K562 (cell line): ENCODE measurements around the gene GATM. TPM values are rescaled to one million over a fixed set of nuclear protein-coding genes. Genes with fewer than 3 reads are reported as not detected.

Experiments used
- CHD1 ChIP-seq: fragments of 200-600 bp; sonication (generic); IDR thresholded peaks from one replicate; pipeline ENCODE4 v1.6.1; 2012; ENCODE audit warnings: mild to moderate bottlenecking, moderate library complexity, low read length, inconsistent platforms
- CREB1 ChIP-seq, 2 experiments: sonication (generic) in 1 of 2; formaldehyde crosslinking in 1 of 2; IDR thresholded peaks; 2 replicates each; pipeline versions ENCODE4 v1.6.1 to v1.8.0; 2012 to 2022; ENCODE audit warnings: inconsistent platforms in 1 of 2, mild to moderate bottlenecking in 1 of 2, missing genetic modification reagents in 1 of 2, moderate library complexity in 1 of 2
- KAT7 ChIP-seq: sonication (generic); formaldehyde crosslinking; IDR thresholded peaks from 2 replicates; pipeline ENCODE4 v1.8.0; 2022; ENCODE audit warnings: missing genetic modification reagents, mild to moderate bottlenecking, borderline replicate concordance
- MEF2D ChIP-seq: conservative IDR thresholded peaks from 2 replicates; pipeline ENCODE4 v1.6.1; 2016; ENCODE audit warnings: low read depth, missing genetic modification characterization, missing compliant biosample characterization
- NR2F6 ChIP-seq: fragments of 450-650 bp; formaldehyde crosslinking; IDR thresholded peaks from 2 replicates; pipeline ENCODE4 v1.4.0; 2020; ENCODE audit warnings: mild to moderate bottlenecking
- SIRT6 ChIP-seq: IDR thresholded peaks from one replicate; pipeline ENCODE4 v1.6.1; 2012; ENCODE audit warnings: low read depth, mild to moderate bottlenecking, control low read depth, inconsistent platforms, low read length, moderate library complexity
- TGIF2 ChIP-seq: sonication (generic); formaldehyde crosslinking; IDR thresholded peaks from 2 replicates; pipeline ENCODE4 v1.8.1; 2022; ENCODE audit warnings: mild to moderate bottlenecking, missing genetic modification reagents, moderate library complexity
- ZNF124 ChIP-seq: sonication (generic); formaldehyde crosslinking; IDR thresholded peaks from 2 replicates; pipeline ENCODE4 v1.8.1; 2022; ENCODE audit warnings: missing genetic modification reagents
- polyA plus RNA-seq, 8 experiments: library from polyadenylated mRNA; depleted of rRNA in 4 of 8; stranded (reverse) in 5 of 8; unstranded in 3 of 8; fragments of >200 nt; fragmentation: Nextera tagmentation in 2 of 8; fragmentation: Illumina TruSeq in 1 of 8; extraction: Ambion mirVana in 2 of 8; extraction: Trizol in 1 of 8; gene quantifications; 2 replicates each; pipeline versions ENCODE4 v1.2.1 to v1.2.3, GENCODE V29; 2011 to 2014; ENCODE audit warnings: inconsistent platforms in 1 of 8, missing spikeins in 1 of 8
- total RNA-seq, 7 experiments: library from RNA; depleted of rRNA in 6 of 7; stranded (reverse); fragments of >200 nt in 6 of 7; fragmentation: Illumina TruSeq in 2 of 7; extraction: Trizol in 2 of 7; gene quantifications; 2 replicates each; pipeline versions ENCODE4 v1.2.1 to v1.2.3, GENCODE V29; 2011 to 2021; ENCODE audit warnings: low replicate concordance in 1 of 7
- TF ChIP-seq, protein P1 (sequence below): fragments of 450-650 bp; formaldehyde crosslinking; IDR thresholded peaks from 2 replicates; pipeline ENCODE4 v1.4.0; 2022; ENCODE audit warnings: mild to moderate bottlenecking, moderate library complexity
- TF ChIP-seq, protein P2 (sequence below), 2 experiments: fragments of 450-650 bp; formaldehyde crosslinking in 1 of 2; IDR thresholded peaks; 2 replicates each; pipeline versions ENCODE4 v1.4.0 to v1.6.1; 2014 to 2020; ENCODE audit warnings: mild to moderate bottlenecking in 2 of 2, borderline replicate concordance in 1 of 2, low read depth in 1 of 2
- TF ChIP-seq, protein P3 (sequence below), 2 experiments: fragments of 450-650 bp in 1 of 2; sonication (generic) in 1 of 2; formaldehyde crosslinking; conservative IDR thresholded peaks; 2 replicates each; pipeline versions ENCODE4 v1.4.0 to v1.8.1; 2020 to 2022; ENCODE audit warnings: mild to moderate bottlenecking in 1 of 2, missing genetic modification reagents in 1 of 2
- TF ChIP-seq, protein P4 (sequence below): fragments of 250-450 bp; sonication (Bioruptor Pico); IDR thresholded peaks from 2 replicates; pipeline ENCODE4 v1.4.0; 2020; ENCODE audit warnings: borderline replicate concordance

Gene GATM
- total and polyA plus RNA-seq, 9 of the 15 experiments (the other 6 are each of a cell fraction or from before 2014, with no cell fraction given) = 0.11 to 1.1 (median 0.65) TPM

DNA sequence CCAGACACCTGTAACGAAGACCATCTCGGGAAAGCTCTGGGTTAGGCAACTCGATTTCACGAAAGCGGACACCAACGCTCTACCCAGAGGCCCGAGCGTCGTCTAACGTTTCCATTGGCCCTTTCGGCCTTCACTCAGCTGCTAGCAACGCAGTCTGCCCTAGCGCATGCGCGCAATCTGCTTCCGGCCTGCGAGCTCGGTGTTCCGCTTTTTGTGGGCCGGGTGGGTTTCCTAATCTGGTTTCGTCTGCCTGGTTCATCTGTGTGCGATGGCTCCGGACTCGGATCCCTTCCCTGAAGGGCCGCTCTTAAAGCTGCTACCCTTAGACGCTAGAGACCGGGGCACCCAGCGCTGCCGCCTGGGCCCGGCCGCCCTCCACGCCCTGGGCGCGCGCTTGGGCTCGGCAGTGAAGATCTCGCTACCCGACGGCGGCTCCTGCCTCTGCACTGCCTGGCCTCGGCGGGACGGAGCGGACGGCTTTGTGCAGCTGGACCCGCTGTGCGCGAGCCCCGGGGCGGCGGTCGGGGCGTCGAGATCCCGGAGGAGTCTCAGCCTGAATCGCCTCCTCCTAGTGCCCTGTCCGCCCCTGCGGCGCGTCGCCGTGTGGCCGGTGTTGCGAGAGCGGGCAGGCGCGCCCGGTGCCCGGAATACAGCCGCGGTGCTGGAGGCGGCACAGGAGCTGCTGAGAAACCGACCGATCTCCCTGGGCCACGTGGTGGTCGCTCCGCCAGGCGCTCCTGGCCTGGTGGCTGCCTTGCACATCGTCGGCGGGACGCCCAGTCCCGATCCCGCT is 24.0 kb upstream of the GATM start (continued):
- TF ChIP-seq, protein P1, sequence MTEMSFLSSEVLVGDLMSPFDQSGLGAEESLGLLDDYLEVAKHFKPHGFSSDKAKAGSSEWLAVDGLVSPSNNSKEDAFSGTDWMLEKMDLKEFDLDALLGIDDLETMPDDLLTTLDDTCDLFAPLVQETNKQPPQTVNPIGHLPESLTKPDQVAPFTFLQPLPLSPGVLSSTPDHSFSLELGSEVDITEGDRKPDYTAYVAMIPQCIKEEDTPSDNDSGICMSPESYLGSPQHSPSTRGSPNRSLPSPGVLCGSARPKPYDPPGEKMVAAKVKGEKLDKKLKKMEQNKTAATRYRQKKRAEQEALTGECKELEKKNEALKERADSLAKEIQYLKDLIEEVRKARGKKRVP (CRISPR knock-in tag) = no peak
- TF ChIP-seq, protein P2, sequence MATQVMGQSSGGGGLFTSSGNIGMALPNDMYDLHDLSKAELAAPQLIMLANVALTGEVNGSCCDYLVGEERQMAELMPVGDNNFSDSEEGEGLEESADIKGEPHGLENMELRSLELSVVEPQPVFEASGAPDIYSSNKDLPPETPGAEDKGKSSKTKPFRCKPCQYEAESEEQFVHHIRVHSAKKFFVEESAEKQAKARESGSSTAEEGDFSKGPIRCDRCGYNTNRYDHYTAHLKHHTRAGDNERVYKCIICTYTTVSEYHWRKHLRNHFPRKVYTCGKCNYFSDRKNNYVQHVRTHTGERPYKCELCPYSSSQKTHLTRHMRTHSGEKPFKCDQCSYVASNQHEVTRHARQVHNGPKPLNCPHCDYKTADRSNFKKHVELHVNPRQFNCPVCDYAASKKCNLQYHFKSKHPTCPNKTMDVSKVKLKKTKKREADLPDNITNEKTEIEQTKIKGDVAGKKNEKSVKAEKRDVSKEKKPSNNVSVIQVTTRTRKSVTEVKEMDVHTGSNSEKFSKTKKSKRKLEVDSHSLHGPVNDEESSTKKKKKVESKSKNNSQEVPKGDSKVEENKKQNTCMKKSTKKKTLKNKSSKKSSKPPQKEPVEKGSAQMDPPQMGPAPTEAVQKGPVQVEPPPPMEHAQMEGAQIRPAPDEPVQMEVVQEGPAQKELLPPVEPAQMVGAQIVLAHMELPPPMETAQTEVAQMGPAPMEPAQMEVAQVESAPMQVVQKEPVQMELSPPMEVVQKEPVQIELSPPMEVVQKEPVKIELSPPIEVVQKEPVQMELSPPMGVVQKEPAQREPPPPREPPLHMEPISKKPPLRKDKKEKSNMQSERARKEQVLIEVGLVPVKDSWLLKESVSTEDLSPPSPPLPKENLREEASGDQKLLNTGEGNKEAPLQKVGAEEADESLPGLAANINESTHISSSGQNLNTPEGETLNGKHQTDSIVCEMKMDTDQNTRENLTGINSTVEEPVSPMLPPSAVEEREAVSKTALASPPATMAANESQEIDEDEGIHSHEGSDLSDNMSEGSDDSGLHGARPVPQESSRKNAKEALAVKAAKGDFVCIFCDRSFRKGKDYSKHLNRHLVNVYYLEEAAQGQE (IDR thresholded peaks at IDR 0.05; ENCODE audit: borderline replicate concordance) = peak; percentile 75
- TF ChIP-seq, protein P2 (CRISPR knock-in tag; IDR thresholded peaks at IDR 0.05; ENCODE audit: low read depth) = peak; percentile 35; the same call in 1 of the 2 replicates
- TF ChIP-seq, protein P3, sequence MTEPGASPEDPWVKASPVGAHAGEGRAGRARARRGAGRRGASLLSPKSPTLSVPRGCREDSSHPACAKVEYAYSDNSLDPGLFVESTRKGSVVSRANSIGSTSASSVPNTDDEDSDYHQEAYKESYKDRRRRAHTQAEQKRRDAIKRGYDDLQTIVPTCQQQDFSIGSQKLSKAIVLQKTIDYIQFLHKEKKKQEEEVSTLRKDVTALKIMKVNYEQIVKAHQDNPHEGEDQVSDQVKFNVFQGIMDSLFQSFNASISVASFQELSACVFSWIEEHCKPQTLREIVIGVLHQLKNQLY (CRISPR knock-in tag; conservative IDR thresholded peaks at IDR 0.05) = no peak
- TF ChIP-seq KAT7 (CRISPR knock-in tag) = peak; percentile 40; the same call in 1 of the 2 replicates
- no peak for TF ChIP-seq SIRT6
- no peak for TF ChIP-seq NR2F6
- 0 out of 2 replicates have a peak, but pooled peaks have one; percentile 56 for TF ChIP-seq ZNF124 (CRISPR knock-in tag)
- no peak for TF ChIP-seq TGIF2 (CRISPR knock-in tag)
- no peak for TF ChIP-seq MEF2D (tag)
- TF ChIP-seq, protein P4, sequence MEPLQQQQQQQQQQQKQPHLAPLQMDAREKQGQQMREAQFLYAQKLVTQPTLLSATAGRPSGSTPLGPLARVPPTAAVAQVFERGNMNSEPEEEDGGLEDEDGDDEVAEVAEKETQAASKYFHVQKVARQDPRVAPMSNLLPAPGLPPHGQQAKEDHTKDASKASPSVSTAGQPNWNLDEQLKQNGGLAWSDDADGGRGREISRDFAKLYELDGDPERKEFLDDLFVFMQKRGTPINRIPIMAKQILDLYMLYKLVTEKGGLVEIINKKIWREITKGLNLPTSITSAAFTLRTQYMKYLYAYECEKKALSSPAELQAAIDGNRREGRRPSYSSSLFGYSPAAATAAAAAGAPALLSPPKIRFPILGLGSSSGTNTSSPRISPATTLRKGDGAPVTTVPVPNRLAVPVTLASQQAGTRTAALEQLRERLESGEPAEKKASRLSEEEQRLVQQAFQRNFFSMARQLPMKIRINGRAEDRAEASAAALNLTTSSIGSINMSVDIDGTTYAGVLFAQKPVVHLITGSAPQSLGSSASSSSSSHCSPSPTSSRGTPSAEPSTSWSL = no peak
- peak; percentile 65 for TF ChIP-seq CREB1 (IDR thresholded peaks at IDR 0.05)
- TF ChIP-seq CREB1 (CRISPR knock-in tag; IDR thresholded peaks at IDR 0.05) = peak; percentile 77
- peak; percentile 85 for TF ChIP-seq CHD1
